WTC11 (cell line): Measurements from ENCODE around the gene ATCAY. TPM values are rescaled to one million over a fixed set of nuclear protein-coding genes. Genes with fewer than 3 reads are reported as not detected.

Source experiments
- ATAC-seq: fragments of 200-7000 bp; cut with Tn5 transposase; 2 replicates; pipeline ENCODE4 v1.10.0; 2021; ENCODE audit warnings: mild to moderate bottlenecking, moderate library complexity
- CTCF ChIA-PET: fragments of 300-600 bp; sonication (Branson Sonifier 250); formaldehyde crosslinking; loops from one replicate; lab custom pipeline; 2021; ENCODE audit warnings: antibody characterized with exemption; lab: Charles Lee
- POLR2A ChIA-PET: fragments of 350-600 bp; sonication (Branson Sonifier 250); formaldehyde crosslinking; loops from one replicate; lab custom pipeline; 2021; ENCODE audit warnings: antibody characterized with exemption; lab: Charles Lee
- DNase-seq: peaks from one replicate; pipeline ENCODE4 v3.0.0; 2021; ENCODE audit warnings: low spot score
- H3K27ac Mint-ChIP-seq: 2 replicates; pipeline ENCODE4 v1.8.0; 2021; ENCODE audit warnings: mixed read lengths
- H3K27me3 Mint-ChIP-seq: 2 replicates; pipeline ENCODE4 v1.8.0; 2021; ENCODE audit warnings: low read depth, mild to moderate bottlenecking, moderate library complexity, mixed read lengths
- H3K36me3 Mint-ChIP-seq: 2 replicates; pipeline ENCODE4 v1.8.0; 2021; ENCODE audit warnings: mixed read lengths
- H3K4me1 Mint-ChIP-seq: 2 replicates; pipeline ENCODE4 v1.8.0; 2022; ENCODE audit warnings: mixed read lengths
- H3K4me3 Mint-ChIP-seq: 2 replicates; pipeline ENCODE4 v1.8.0; 2021; ENCODE audit warnings: mild to moderate bottlenecking, moderate library complexity, mixed read lengths
- H3K9me3 Mint-ChIP-seq: 2 replicates; pipeline ENCODE4 v1.8.0; 2021; ENCODE audit warnings: mixed read lengths
- ATF1 ChIP-seq: sonication (generic); formaldehyde crosslinking; IDR thresholded peaks from 2 replicates; pipeline ENCODE4 v1.8.1; 2023; ENCODE audit warnings: mild to moderate bottlenecking, moderate library complexity, missing genetic modification reagents
- FOXP1 ChIP-seq: sonication (generic); formaldehyde crosslinking; IDR thresholded peaks from 2 replicates; pipeline ENCODE4 v1.8.0; 2022; ENCODE audit warnings: missing genetic modification reagents, mild to moderate bottlenecking, moderate library complexity, borderline replicate concordance
- KAT7 ChIP-seq: sonication (generic); formaldehyde crosslinking; IDR thresholded peaks from 2 replicates; pipeline ENCODE4 v1.8.1; 2023; ENCODE audit warnings: missing genetic modification reagents, mild to moderate bottlenecking, borderline replicate concordance
- MXD4 ChIP-seq: fragments of 250-450 bp; sonication (Bioruptor Pico); IDR thresholded peaks from 2 replicates; pipeline ENCODE4 v1.8.0; 2021; ENCODE audit warnings: mild to moderate bottlenecking, moderate library complexity, borderline replicate concordance
- NFATC4 ChIP-seq: fragments of 250-450 bp; sonication (Bioruptor Pico); IDR thresholded peaks from 2 replicates; pipeline ENCODE4 v1.9.0; 2021; ENCODE audit warnings: mild to moderate bottlenecking
- PRRX2 ChIP-seq: fragments of 250-450 bp; sonication (Bioruptor Pico); IDR thresholded peaks from 2 replicates; pipeline ENCODE4 v1.8.0; 2021; ENCODE audit warnings: mild to moderate bottlenecking
- TCF7 ChIP-seq: sonication (generic); formaldehyde crosslinking; IDR thresholded peaks from 2 replicates; pipeline ENCODE4 v1.8.0; 2022; ENCODE audit warnings: mild to moderate bottlenecking, low read depth, missing genetic modification reagents, moderate library complexity
- TEAD1 ChIP-seq: sonication (generic); formaldehyde crosslinking; IDR thresholded peaks from 2 replicates; pipeline ENCODE4 v1.8.0; 2022; ENCODE audit warnings: mild to moderate bottlenecking, missing genetic modification reagents
- TEAD4 ChIP-seq: sonication (generic); formaldehyde crosslinking; IDR thresholded peaks from 2 replicates; pipeline ENCODE4 v1.8.0; 2022; ENCODE audit warnings: mild to moderate bottlenecking, missing genetic modification reagents
- ZBTB21 ChIP-seq: sonication (generic); formaldehyde crosslinking; IDR thresholded peaks from 2 replicates; pipeline ENCODE4 v1.8.1; 2023; ENCODE audit warnings: mild to moderate bottlenecking, missing genetic modification reagents, borderline replicate concordance
- ZNF416 ChIP-seq: fragments of 250-450 bp; sonication (Bioruptor Pico); IDR thresholded peaks from 2 replicates; pipeline ENCODE4 v1.9.0; 2021; ENCODE audit warnings: mild to moderate bottlenecking, inconsistent platforms
- total RNA-seq: library from RNA; stranded (reverse); gene quantifications from 3 replicates; pipeline ENCODE4 v1.2.3, GENCODE V29; 2021
- TF ChIP-seq, protein P1 (sequence below): sonication (generic); formaldehyde crosslinking; IDR thresholded peaks from 2 replicates; pipeline ENCODE4 v1.8.1; 2023; ENCODE audit warnings: mild to moderate bottlenecking, missing genetic modification reagents, moderate library complexity
- TF ChIP-seq, protein P2 (sequence below): sonication (generic); formaldehyde crosslinking; IDR thresholded peaks from 2 replicates; pipeline ENCODE4 v1.8.1; 2023; ENCODE audit warnings: mild to moderate bottlenecking, missing genetic modification reagents, borderline replicate concordance
- TF ChIP-seq, protein P3 (sequence below): fragments of 250-450 bp; sonication (Bioruptor Pico); IDR thresholded peaks from 2 replicates; pipeline ENCODE4 v2.1.2; 2022; ENCODE audit warnings: mild to moderate bottlenecking, moderate library complexity
- TF ChIP-seq, protein P4 (sequence below): sonication (generic); formaldehyde crosslinking; IDR thresholded peaks from 2 replicates; pipeline ENCODE4 v1.8.0; 2022; ENCODE audit warnings: mild to moderate bottlenecking, missing genetic modification reagents
- TF ChIP-seq, protein P5 (sequence below): sonication (generic); formaldehyde crosslinking; IDR thresholded peaks from 2 replicates; pipeline ENCODE4 v1.8.1; 2022; ENCODE audit warnings: mild to moderate bottlenecking, missing genetic modification reagents, moderate library complexity, borderline replicate concordance
- TF ChIP-seq, protein P6 (sequence below): sonication (generic); formaldehyde crosslinking; IDR thresholded peaks from 2 replicates; pipeline ENCODE4 v1.8.0; 2022; ENCODE audit warnings: mild to moderate bottlenecking, missing genetic modification reagents
- TF ChIP-seq, protein P7 (sequence below): sonication (generic); formaldehyde crosslinking; IDR thresholded peaks from 2 replicates; pipeline ENCODE4 v1.8.1; 2022; ENCODE audit warnings: low read depth, missing genetic modification reagents, borderline replicate concordance
- TF ChIP-seq, protein P8 (sequence below): sonication (generic); formaldehyde crosslinking; IDR thresholded peaks from 2 replicates; pipeline ENCODE4 v1.8.0; 2022; ENCODE audit warnings: mild to moderate bottlenecking, missing genetic modification reagents

Gene ATCAY
- total RNA-seq, 1 experiment from 2014 or later, result 23.5 TPM

DNA sequence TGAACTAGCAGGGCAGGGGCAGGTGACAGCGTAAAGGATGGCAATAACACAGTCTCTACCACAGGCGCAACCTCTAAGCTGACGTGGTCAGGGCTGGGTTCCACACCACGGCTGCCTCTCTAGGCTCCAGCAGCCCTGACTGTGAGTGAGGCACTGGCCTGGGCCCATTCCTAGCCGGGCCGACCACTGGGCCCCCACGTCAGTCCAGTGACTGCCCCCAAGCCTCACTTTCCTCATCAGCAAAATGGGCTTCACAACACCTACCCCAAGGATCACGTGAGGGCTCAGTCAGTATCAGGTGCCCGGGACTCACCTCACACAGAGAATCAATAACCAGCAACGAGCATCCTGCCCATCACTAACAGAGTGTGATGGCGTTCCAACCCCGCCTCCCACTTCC is 16.8 kb upstream of the ATCAY start:
- no peak for DNase-seq
- ChIA-PET CTCF (interaction anchor here (0.6 to 2.2 kb wide), 3 partner anchors 15 to 124 kb away, joined by 3 to 10 read pairs (median 6); no protein-coding TSS in a partner anchor), POLR2A (interaction anchor here (0.5 to 0.8 kb wide), 2 partner anchors 102 to 140 kb away, joined by 3 to 5 read pairs; partner anchors contain the start of genes APBA3 and MRPL54)
- Mint-ChIP-seq H3K4me3 (no peak overlapping the region), H3K9me3 (no peaks in the 10 kb centered on the region), H3K27me3 (peaks cover 10% of the 10 kb centered on the region), H3K4me1 (peaks cover 14% of the 10 kb centered on the region), H3K27ac (no peak overlapping the region), H3K36me3 (0 out of 2 replicates have a peak, but pooled peaks cover 2% of the 10 kb centered on the region)
- TF ChIP-seq TEAD4 (CRISPR knock-in tag), result no peak
- TF ChIP-seq, protein P1, sequence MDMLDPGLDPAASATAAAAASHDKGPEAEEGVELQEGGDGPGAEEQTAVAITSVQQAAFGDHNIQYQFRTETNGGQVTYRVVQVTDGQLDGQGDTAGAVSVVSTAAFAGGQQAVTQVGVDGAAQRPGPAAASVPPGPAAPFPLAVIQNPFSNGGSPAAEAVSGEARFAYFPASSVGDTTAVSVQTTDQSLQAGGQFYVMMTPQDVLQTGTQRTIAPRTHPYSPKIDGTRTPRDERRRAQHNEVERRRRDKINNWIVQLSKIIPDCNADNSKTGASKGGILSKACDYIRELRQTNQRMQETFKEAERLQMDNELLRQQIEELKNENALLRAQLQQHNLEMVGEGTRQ (CRISPR knock-in tag), result no peak
- no peak for TF ChIP-seq ATF1 (CRISPR knock-in tag)
- TF ChIP-seq TEAD1 (CRISPR knock-in tag), result no peak
- TF ChIP-seq, protein P2, sequence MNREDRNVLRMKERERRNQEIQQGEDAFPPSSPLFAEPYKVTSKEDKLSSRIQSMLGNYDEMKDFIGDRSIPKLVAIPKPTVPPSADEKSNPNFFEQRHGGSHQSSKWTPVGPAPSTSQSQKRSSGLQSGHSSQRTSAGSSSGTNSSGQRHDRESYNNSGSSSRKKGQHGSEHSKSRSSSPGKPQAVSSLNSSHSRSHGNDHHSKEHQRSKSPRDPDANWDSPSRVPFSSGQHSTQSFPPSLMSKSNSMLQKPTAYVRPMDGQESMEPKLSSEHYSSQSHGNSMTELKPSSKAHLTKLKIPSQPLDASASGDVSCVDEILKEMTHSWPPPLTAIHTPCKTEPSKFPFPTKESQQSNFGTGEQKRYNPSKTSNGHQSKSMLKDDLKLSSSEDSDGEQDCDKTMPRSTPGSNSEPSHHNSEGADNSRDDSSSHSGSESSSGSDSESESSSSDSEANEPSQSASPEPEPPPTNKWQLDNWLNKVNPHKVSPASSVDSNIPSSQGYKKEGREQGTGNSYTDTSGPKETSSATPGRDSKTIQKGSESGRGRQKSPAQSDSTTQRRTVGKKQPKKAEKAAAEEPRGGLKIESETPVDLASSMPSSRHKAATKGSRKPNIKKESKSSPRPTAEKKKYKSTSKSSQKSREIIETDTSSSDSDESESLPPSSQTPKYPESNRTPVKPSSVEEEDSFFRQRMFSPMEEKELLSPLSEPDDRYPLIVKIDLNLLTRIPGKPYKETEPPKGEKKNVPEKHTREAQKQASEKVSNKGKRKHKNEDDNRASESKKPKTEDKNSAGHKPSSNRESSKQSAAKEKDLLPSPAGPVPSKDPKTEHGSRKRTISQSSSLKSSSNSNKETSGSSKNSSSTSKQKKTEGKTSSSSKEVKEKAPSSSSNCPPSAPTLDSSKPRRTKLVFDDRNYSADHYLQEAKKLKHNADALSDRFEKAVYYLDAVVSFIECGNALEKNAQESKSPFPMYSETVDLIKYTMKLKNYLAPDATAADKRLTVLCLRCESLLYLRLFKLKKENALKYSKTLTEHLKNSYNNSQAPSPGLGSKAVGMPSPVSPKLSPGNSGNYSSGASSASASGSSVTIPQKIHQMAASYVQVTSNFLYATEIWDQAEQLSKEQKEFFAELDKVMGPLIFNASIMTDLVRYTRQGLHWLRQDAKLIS (CRISPR knock-in tag), result no peak
- no peak for TF ChIP-seq ZNF416 (CRISPR knock-in tag)
- TF ChIP-seq PRRX2 (CRISPR knock-in tag), result no peak
- TF ChIP-seq, protein P3, sequence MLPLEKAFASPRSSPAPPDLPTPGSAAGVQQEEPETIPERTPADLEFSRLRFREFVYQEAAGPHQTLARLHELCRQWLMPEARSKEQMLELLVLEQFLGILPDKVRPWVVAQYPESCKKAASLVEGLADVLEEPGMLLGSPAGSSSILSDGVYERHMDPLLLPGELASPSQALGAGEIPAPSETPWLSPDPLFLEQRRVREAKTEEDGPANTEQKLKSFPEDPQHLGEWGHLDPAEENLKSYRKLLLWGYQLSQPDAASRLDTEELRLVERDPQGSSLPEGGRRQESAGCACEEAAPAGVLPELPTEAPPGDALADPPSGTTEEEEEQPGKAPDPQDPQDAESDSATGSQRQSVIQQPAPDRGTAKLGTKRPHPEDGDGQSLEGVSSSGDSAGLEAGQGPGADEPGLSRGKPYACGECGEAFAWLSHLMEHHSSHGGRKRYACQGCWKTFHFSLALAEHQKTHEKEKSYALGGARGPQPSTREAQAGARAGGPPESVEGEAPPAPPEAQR, result no peak
- TF ChIP-seq, protein P4, sequence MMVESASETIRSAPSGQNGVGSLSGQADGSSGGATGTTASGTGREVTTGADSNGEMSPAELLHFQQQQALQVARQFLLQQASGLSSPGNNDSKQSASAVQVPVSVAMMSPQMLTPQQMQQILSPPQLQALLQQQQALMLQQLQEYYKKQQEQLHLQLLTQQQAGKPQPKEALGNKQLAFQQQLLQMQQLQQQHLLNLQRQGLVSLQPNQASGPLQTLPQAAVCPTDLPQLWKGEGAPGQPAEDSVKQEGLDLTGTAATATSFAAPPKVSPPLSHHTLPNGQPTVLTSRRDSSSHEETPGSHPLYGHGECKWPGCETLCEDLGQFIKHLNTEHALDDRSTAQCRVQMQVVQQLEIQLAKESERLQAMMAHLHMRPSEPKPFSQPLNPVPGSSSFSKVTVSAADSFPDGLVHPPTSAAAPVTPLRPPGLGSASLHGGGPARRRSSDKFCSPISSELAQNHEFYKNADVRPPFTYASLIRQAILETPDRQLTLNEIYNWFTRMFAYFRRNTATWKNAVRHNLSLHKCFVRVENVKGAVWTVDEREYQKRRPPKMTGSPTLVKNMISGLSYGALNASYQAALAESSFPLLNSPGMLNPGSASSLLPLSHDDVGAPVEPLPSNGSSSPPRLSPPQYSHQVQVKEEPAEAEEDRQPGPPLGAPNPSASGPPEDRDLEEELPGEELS (CRISPR knock-in tag), result no peak
- no peak for TF ChIP-seq ZBTB21 (CRISPR knock-in tag)
- TF ChIP-seq, protein P5, sequence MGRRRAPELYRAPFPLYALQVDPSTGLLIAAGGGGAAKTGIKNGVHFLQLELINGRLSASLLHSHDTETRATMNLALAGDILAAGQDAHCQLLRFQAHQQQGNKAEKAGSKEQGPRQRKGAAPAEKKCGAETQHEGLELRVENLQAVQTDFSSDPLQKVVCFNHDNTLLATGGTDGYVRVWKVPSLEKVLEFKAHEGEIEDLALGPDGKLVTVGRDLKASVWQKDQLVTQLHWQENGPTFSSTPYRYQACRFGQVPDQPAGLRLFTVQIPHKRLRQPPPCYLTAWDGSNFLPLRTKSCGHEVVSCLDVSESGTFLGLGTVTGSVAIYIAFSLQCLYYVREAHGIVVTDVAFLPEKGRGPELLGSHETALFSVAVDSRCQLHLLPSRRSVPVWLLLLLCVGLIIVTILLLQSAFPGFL (CRISPR knock-in tag), result no peak
- no peak for ATAC-seq

DNA sequence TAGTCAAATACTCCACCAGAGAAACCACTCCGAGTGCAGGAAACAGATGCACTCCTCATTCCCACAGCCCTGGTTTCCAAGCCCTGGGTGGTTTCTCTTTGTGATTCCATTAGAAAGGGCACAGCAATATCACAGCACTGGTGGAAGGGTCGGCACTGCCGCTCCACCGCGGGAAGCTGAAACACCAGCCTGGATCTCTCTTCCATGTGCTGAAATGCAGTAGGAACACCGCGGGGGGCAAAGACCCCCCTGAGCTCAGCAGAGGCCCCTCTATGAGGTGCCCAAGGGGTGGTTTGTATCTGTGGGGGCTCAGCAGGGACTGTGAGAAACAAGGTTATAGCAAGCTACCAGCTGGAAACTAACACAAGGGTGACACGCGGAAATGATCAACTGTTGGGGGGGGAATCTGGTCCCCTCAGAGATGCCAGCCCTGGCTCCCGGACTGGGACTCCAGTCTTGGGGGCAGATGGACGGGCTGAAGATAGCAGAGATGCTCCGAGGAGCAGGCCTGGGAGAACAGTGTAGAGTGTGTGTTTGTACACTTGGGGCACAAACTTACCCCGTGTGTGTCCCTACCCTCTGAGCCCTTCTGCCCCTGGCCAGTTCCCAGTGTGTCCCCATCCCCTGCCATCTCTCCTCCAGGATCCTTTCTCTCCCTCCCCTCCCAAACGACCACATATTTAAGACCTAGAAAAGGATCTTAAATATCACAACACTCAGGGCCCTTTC is 13.4 kb upstream of the ATCAY start:
- Mint-ChIP-seq H3K4me3 (peak overlapping the region; percentile 65), H3K9me3 (peaks cover 7% of the 10 kb centered on the region), H3K27me3 (peaks cover 38% of the 10 kb centered on the region), H3K4me1 (peaks cover 17% of the 10 kb centered on the region), H3K36me3 (peaks cover 10% of the 10 kb centered on the region), H3K27ac (no peak overlapping the region)
- CTCF ChIA-PET, result interaction anchor here (1.4 to 1.5 kb wide), 2 partner anchors 18 to 45 kb away, joined by 4 to 7 read pairs; no protein-coding TSS in a partner anchor
- no peak for DNase-seq
- POLR2A ChIA-PET, result no interaction called here
- no peak for ATAC-seq
- TF ChIP-seq TCF7 (CRISPR knock-in tag) (no peak), NFATC4 (CRISPR knock-in tag) (no peak), TEAD4 (CRISPR knock-in tag) (no peak), MXD4 (CRISPR knock-in tag) (no peak), FOXP1 (CRISPR knock-in tag) (no peak), ZBTB21 (CRISPR knock-in tag) (no peak), KAT7 (no peak)
- TF ChIP-seq, protein P6, sequence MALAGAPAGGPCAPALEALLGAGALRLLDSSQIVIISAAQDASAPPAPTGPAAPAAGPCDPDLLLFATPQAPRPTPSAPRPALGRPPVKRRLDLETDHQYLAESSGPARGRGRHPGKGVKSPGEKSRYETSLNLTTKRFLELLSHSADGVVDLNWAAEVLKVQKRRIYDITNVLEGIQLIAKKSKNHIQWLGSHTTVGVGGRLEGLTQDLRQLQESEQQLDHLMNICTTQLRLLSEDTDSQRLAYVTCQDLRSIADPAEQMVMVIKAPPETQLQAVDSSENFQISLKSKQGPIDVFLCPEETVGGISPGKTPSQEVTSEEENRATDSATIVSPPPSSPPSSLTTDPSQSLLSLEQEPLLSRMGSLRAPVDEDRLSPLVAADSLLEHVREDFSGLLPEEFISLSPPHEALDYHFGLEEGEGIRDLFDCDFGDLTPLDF (CRISPR knock-in tag), result no peak
- TF ChIP-seq, protein P7, sequence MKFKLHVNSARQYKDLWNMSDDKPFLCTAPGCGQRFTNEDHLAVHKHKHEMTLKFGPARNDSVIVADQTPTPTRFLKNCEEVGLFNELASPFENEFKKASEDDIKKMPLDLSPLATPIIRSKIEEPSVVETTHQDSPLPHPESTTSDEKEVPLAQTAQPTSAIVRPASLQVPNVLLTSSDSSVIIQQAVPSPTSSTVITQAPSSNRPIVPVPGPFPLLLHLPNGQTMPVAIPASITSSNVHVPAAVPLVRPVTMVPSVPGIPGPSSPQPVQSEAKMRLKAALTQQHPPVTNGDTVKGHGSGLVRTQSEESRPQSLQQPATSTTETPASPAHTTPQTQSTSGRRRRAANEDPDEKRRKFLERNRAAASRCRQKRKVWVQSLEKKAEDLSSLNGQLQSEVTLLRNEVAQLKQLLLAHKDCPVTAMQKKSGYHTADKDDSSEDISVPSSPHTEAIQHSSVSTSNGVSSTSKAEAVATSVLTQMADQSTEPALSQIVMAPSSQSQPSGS (CRISPR knock-in tag), result no peak
- TF ChIP-seq, protein P1 (CRISPR knock-in tag), result no peak
- TF ChIP-seq, protein P8, sequence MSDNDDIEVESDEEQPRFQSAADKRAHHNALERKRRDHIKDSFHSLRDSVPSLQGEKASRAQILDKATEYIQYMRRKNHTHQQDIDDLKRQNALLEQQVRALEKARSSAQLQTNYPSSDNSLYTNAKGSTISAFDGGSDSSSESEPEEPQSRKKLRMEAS, result no peak
